H1 (cell line): ENCODE data around the gene CDCA4. TPM values are rescaled to one million over a fixed set of nuclear protein-coding genes. Genes with fewer than 3 reads are reported as not detected.

Experiments
- CTCF ChIA-PET: fragments of 300-600 bp; sonication (Branson Sonifier 250); formaldehyde crosslinking; loops from one replicate; lab custom pipeline; 2021; ENCODE audit not compliant: partially characterized antibody; lab: Charles Lee
- POLR2A ChIA-PET: fragments of 300-600 bp; sonication (Branson Sonifier 250); formaldehyde crosslinking; loops from one replicate; lab custom pipeline; 2021; ENCODE audit warnings: inconsistent platforms; ENCODE audit not compliant: partially characterized antibody; lab: Charles Lee
- DNase-seq, 2 experiments: peaks; one replicate each; pipeline versions ENCODE4 v3.0.0 to v3.0.0-alpha.2; 2010 to 2022; ENCODE audit warnings: low spot score in 2 of 2, low read depth in 1 of 2, mixed read lengths in 1 of 2
- FAIRE-seq: peaks from 2 replicates; lab custom pipeline; 2011; peaks lifted over from hg19 to GRCh38; lab: Jason Lieb, UNC
- H2AFZ ChIP-seq: 2 replicates; pipeline ENCODE4 v1.8.1; 2012; ENCODE audit warnings: low read length, inconsistent platforms
- H2AK5ac ChIP-seq: 2 replicates; pipeline ENCODE4 v1.6.1; 2013; ENCODE audit warnings: low read depth, low read length
- H2BK120ac ChIP-seq: replicated peaks from 2 replicates; pipeline ENCODE3; 2013; ENCODE audit warnings: low read depth, low read length, inconsistent platforms
- H2BK12ac ChIP-seq: 2 replicates; pipeline ENCODE4 v1.6.1; 2013; ENCODE audit warnings: low read depth, low read length
- H2BK15ac ChIP-seq: 2 replicates; pipeline ENCODE4 v1.6.1; 2013; ENCODE audit warnings: low read length
- H2BK20ac ChIP-seq: 2 replicates; pipeline ENCODE4 v1.6.1; 2013; ENCODE audit warnings: low read length
- H2BK5ac ChIP-seq: 2 replicates; pipeline ENCODE4 v1.6.1; 2013; ENCODE audit warnings: low read depth, low read length
- H3K14ac ChIP-seq: 2 replicates; pipeline ENCODE4 v1.6.1; 2013; ENCODE audit warnings: inconsistent platforms; ENCODE audit not compliant: insufficient read length
- H3K18ac ChIP-seq: 2 replicates; pipeline ENCODE4 v1.6.1; 2013; ENCODE audit warnings: low read length; ENCODE audit errors: extremely low read depth
- H3K23ac ChIP-seq: 2 replicates; pipeline ENCODE4 v1.6.1; 2013; ENCODE audit warnings: inconsistent platforms; ENCODE audit not compliant: insufficient read length
- H3K23me2 ChIP-seq: 2 replicates; pipeline ENCODE4 v1.6.1; 2013; ENCODE audit warnings: low read depth, low read length
- H3K27ac ChIP-seq: 2 replicates; pipeline ENCODE4 v1.6.1; 2011; ENCODE audit warnings: low read depth, low read length, inconsistent platforms
- H3K27me3 ChIP-seq, 4 experiments: replicated peaks in 1 of 4; 1 replicate in 1 of 4; 2 replicates in 3 of 4; pipeline versions ENCODE4 v1.6.1 to v1.8.1; 2011 to 2013; ENCODE audit warnings: low read length in 3 of 4, mild to moderate bottlenecking in 3 of 4, inconsistent platforms in 2 of 4, mixed read lengths in 2 of 4, moderate library complexity in 1 of 4; ENCODE audit not compliant: control insufficient read depth in 3 of 4, insufficient read depth in 3 of 4; ENCODE audit errors: extremely low read depth in 1 of 4
- H3K36me3 ChIP-seq, 4 experiments: 2 replicates each; pipeline versions ENCODE4 v1.6.1 to v1.8.1; 2011 to 2013; ENCODE audit warnings: mild to moderate bottlenecking in 4 of 4, low read length in 3 of 4, moderate library complexity in 2 of 4, control low read depth in 1 of 4, inconsistent platforms in 1 of 4; ENCODE audit not compliant: insufficient read depth in 4 of 4, control insufficient read depth in 2 of 4
- H3K4ac ChIP-seq: replicated peaks from 2 replicates; pipeline ENCODE3; 2013; ENCODE audit warnings: low read length, low read depth, mixed read lengths, inconsistent platforms; ENCODE audit not compliant: insufficient read length
- H3K4me1 ChIP-seq, 4 experiments: replicated peaks in 1 of 4; 1 replicate in 1 of 4; 2 replicates in 3 of 4; pipeline versions ENCODE4 v1.6.1 to v1.8.1; 2011 to 2013; ENCODE audit warnings: low read length in 3 of 4, inconsistent platforms in 2 of 4, mixed read lengths in 1 of 4; ENCODE audit not compliant: insufficient read depth in 4 of 4, control insufficient read depth in 3 of 4
- H3K4me2 ChIP-seq, 2 experiments: 2 replicates each; pipeline versions ENCODE4 v1.6.1 to v1.8.1; 2011 to 2013; ENCODE audit warnings: low read depth in 2 of 2, low read length in 2 of 2, control low read depth in 1 of 2, inconsistent platforms in 1 of 2, mild to moderate bottlenecking in 1 of 2; ENCODE audit not compliant: insufficient read depth in 1 of 2
- H3K4me3 ChIP-seq, 4 experiments: fragments of 200-600, 300-600 bp in 1 of 4; sonication (generic), shearing (Covaris generic), sonication (Bioruptor Twin) in 1 of 4; 2 replicates each; pipeline versions ENCODE4 v1.5.1 to v1.8.1; 2011 to 2016; ENCODE audit warnings: low read length in 4 of 4, low read depth in 3 of 4, control low read depth in 2 of 4, inconsistent platforms in 2 of 4, mild to moderate bottlenecking in 2 of 4, mixed read lengths in 1 of 4, moderate library complexity in 1 of 4; ENCODE audit not compliant: insufficient read depth in 2 of 4; ENCODE audit errors: extremely low read depth in 1 of 4
- H3K56ac ChIP-seq: replicated peaks from 2 replicates; pipeline ENCODE3; 2013; ENCODE audit warnings: low read depth, mild to moderate bottlenecking, mixed read lengths, low read length, inconsistent platforms; ENCODE audit not compliant: insufficient read length
- H3K79me1 ChIP-seq: 2 replicates; pipeline ENCODE4 v1.6.1; 2013; ENCODE audit warnings: low read depth, low read length, control low read depth
- H3K79me2 ChIP-seq, 2 experiments: 2 replicates each; pipeline versions ENCODE4 v1.6.1 to v1.8.1; 2012 to 2013; ENCODE audit warnings: low read length in 2 of 2, mild to moderate bottlenecking in 2 of 2, inconsistent platforms in 1 of 2; ENCODE audit not compliant: insufficient read depth in 2 of 2, control insufficient read depth in 1 of 2
- H3K9ac ChIP-seq, 4 experiments: replicated peaks in 1 of 4; 1 replicate in 1 of 4; 2 replicates in 3 of 4; pipeline versions ENCODE4 v1.6.1 to v1.8.1; 2011 to 2013; ENCODE audit warnings: low read depth in 3 of 4, low read length in 3 of 4, control low read depth in 2 of 4, mild to moderate bottlenecking in 2 of 4, moderate library complexity in 2 of 4, inconsistent platforms in 1 of 4; ENCODE audit errors: extremely low read depth in 1 of 4
- H3K9me3 ChIP-seq, 2 experiments: 2 replicates each; pipeline versions ENCODE4 v1.6.1 to v1.8.1; 2012 to 2013; ENCODE audit warnings: mild to moderate bottlenecking in 2 of 2, moderate library complexity in 2 of 2, control low read depth in 1 of 2, inconsistent platforms in 1 of 2, low read depth in 1 of 2, low read length in 1 of 2, mixed read lengths in 1 of 2; ENCODE audit not compliant: insufficient read depth in 2 of 2
- H4K20me1 ChIP-seq, 2 experiments: replicated peaks in 1 of 2; 2 replicates each; pipeline versions ENCODE3 to v1.8.1; 2011 to 2013; ENCODE audit warnings: inconsistent platforms in 2 of 2, low read length in 2 of 2, mild to moderate bottlenecking in 1 of 2; ENCODE audit not compliant: insufficient read depth in 2 of 2, control insufficient read depth in 1 of 2
- H4K5ac ChIP-seq: 2 replicates; pipeline ENCODE4 v1.6.1; 2013; ENCODE audit warnings: low read length, low read depth, mixed read lengths, inconsistent platforms; ENCODE audit not compliant: insufficient read length
- H4K8ac ChIP-seq: 2 replicates; pipeline ENCODE4 v1.8.0; 2013; ENCODE audit warnings: mild to moderate bottlenecking, moderate library complexity, low read length, inconsistent platforms; ENCODE audit not compliant: insufficient read depth; ENCODE audit errors: extremely low read depth
- H4K91ac ChIP-seq: replicated peaks from 2 replicates; pipeline ENCODE3; 2013; ENCODE audit warnings: low read length, mixed read lengths, inconsistent platforms; ENCODE audit not compliant: insufficient read length
- ATF2 ChIP-seq: IDR thresholded peaks from 2 replicates; pipeline ENCODE4 v1.6.1; 2012; ENCODE audit warnings: low read length, inconsistent platforms
- CTCF ChIP-seq, 3 experiments: IDR thresholded peaks; 1 replicate in 2 of 3; 2 replicates in 1 of 3; pipeline versions ENCODE4 v1.5.1 to v1.6.1; 2011; ENCODE audit warnings: low read length in 3 of 3, mild to moderate bottlenecking in 3 of 3, inconsistent platforms in 2 of 3, low read depth in 1 of 3, moderate library complexity in 1 of 3; ENCODE audit not compliant: insufficient read depth in 1 of 3; ENCODE audit errors: control extremely low read depth in 1 of 3
- KDM4A ChIP-seq: IDR thresholded peaks from one replicate; pipeline ENCODE4 v1.7.1; 2012; ENCODE audit warnings: low read depth, mild to moderate bottlenecking, moderate library complexity, low read length, inconsistent platforms; ENCODE audit not compliant: severe bottlenecking
- MAX ChIP-seq: IDR thresholded peaks from 2 replicates; pipeline ENCODE4 v1.6.1; 2012; ENCODE audit warnings: inconsistent platforms
- NANOG ChIP-seq: IDR thresholded peaks from 2 replicates; pipeline ENCODE4 v1.6.1; 2011; ENCODE audit warnings: low read length, low read depth, mild to moderate bottlenecking, inconsistent platforms; ENCODE audit not compliant: insufficient read depth, poor library complexity, severe bottlenecking
- RAD21 ChIP-seq, 2 experiments: IDR thresholded peaks in 1 of 2; conservative IDR thresholded peaks in 1 of 2; 2 replicates each; pipeline ENCODE4 v1.6.1; 2011; ENCODE audit warnings: low read depth in 2 of 2, low read length in 2 of 2, improper control_type of control experiment in 1 of 2, inconsistent platforms in 1 of 2, mild to moderate bottlenecking in 1 of 2, moderate library complexity in 1 of 2
- RNF2 ChIP-seq: fragments of 200-900, 300-1000 bp; sonication (generic); IDR thresholded peaks from 2 replicates; pipeline ENCODE4 v1.7.1; 2016; ENCODE audit warnings: borderline replicate concordance, low read depth, mild to moderate bottlenecking, antibody characterized with exemption, low read length; ENCODE audit not compliant: poor library complexity, severe bottlenecking; ENCODE audit errors: missing control alignments
- WGBS, 2 experiments: shearing (Covaris generic) in 1 of 2; methylation state at CpG; one replicate each; pipeline versions ENCODE4 v1.1.6 to v1.1.7; 2013 to 2015; ENCODE audit warnings: low lambda C conversion rate in 2 of 2, mixed read lengths in 2 of 2, inconsistent platforms in 1 of 2, low coverage in 1 of 2, missing lambda C conversion rate in 1 of 2; ENCODE audit not compliant: insufficient replicate concordance in 2 of 2, insufficient coverage in 1 of 2, insufficient read length in 1 of 2; ENCODE audit errors: extremely low coverage in 1 of 2, missing lambda C conversion rate in 1 of 2; 5-methylcytosine and 5-hydroxymethylcytosine counted together
- polyA plus RNA-seq, 7 experiments: library from polyadenylated mRNA; depleted of rRNA in 3 of 7; stranded (reverse) in 5 of 7; unstranded in 2 of 7; fragments of >200 nt in 5 of 7; fragments of 200-250 nt in 2 of 7; gene quantifications; 1 replicate in 5 of 7; 2 replicates in 1 of 7; 4 replicates in 1 of 7; pipeline versions ENCODE4 v1.2.1 to v1.2.3, GENCODE V29; 2011 to 2013; ENCODE audit warnings: missing spikeins in 2 of 7, mixed read lengths in 2 of 7
- total RNA-seq: library from RNA; stranded (reverse); fragmentation: NEBNext Ultra II Directional; extraction: Animal tissue kit (Norgen Biotek cat#: 25700); gene quantifications from 2 replicates; pipeline ENCODE4 v1.2.1, GENCODE V29; 2021

CDCA4 gene
- total and polyA plus RNA-seq, 2 of the 8 experiments (the other 6 are each of a cell fraction or from before 2014, with no cell fraction given): 49.9 to 62.4 TPM

GRCh38 chr14:105063056-105063455 is 42.2 kb upstream of the CDCA4 start:
- H3K14ac ChIP-seq: no peak overlapping the region
- H3K4me1 ChIP-seq: peaks cover 0 to 7% (median 5%) of the 10 kb centered on the region in 4 experiments; a peak in 4 of 7 replicates
- peaks cover 0 to 1% of the 10 kb centered on the region in 2 experiments for H4K20me1 ChIP-seq
- no peak overlapping the region for H4K91ac ChIP-seq
- H3K27ac ChIP-seq: no peak overlapping the region
- H3K4ac ChIP-seq: no peak overlapping the region
- no peak overlapping the region for H3K18ac ChIP-seq
- WGBS, 2 experiments: 86% methylated on average over 10 of the region's 10 CpGs; no CpG with 5 or more reads in 1 of the 2 experiments
- no peak overlapping the region for H3K56ac ChIP-seq
- H3K4me2 ChIP-seq: no peak overlapping the region
- no peak overlapping the region for H3K9ac ChIP-seq
- ChIA-PET CTCF (interaction anchor here (0.6 to 5.9 kb wide), 7 partner anchors 15 to 409 kb away, joined by 3 to 30 read pairs (median 4); no protein-coding TSS in a partner anchor), POLR2A (no interaction called here)
- no peak overlapping the region for H2BK15ac ChIP-seq
- H3K79me1 ChIP-seq: no peaks in the 10 kb centered on the region
- H3K4me3 ChIP-seq: no peak overlapping the region
- no peak overlapping the region for H2AFZ ChIP-seq
- H4K8ac ChIP-seq: no peak overlapping the region
- DNase-seq (no peak), FAIRE-seq (no peak)
- no peak overlapping the region for H2BK5ac ChIP-seq
- H2BK20ac ChIP-seq: no peak overlapping the region
- H3K36me3 ChIP-seq: no peaks in the 10 kb centered on the region
- H2BK120ac ChIP-seq: no peak overlapping the region
- no peak overlapping the region for H3K23ac ChIP-seq
- no peak overlapping the region for H2AK5ac ChIP-seq
- no peak overlapping the region for H2BK12ac ChIP-seq
- H3K27me3 ChIP-seq: no peaks in the 10 kb centered on the region; a peak in 1 of 7 replicates
- no peaks in the 10 kb centered on the region for H3K79me2 ChIP-seq
- H3K9me3 ChIP-seq: no peaks in the 10 kb centered on the region
- H3K23me2 ChIP-seq: no peaks in the 10 kb centered on the region
- no peak overlapping the region for H4K5ac ChIP-seq
- no peak for TF ChIP-seq RAD21 (IDR thresholded peaks at IDR 0.05 in 1 of 2, conservative IDR thresholded peaks at IDR 0.05 in 1 of 2; ENCODE audit: low read depth in 2 of 2, low read length in 2 of 2)
- TF ChIP-seq NANOG: no peak
- no peak for TF ChIP-seq CTCF (IDR thresholded peaks at IDR 0.05; ENCODE audit: control extremely low read depth in 1 of 3, insufficient read depth in 1 of 3, low read depth in 1 of 3, low read length in 3 of 3)
- no peak for TF ChIP-seq ATF2
- TF ChIP-seq KDM4A: no peak
- TF ChIP-seq MAX: no peak
- no peak for TF ChIP-seq RNF2
